T47D (cell line): ENCODE results near the gene PRPH.
A peak's percentile ranks its signal among the peaks of the same experiment; 100 is the strongest.
"Not testable (repeated sequence)": the region's sequence is repeated elsewhere in the genome, so short reads cannot be mapped to it uniquely, and the experiment has no call there.

Source experiments
- DNase-seq, 2 experiments: peaks; one replicate each; pipeline versions ENCODE4 v3.0.0 to v3.0.0-alpha.2; 2011 to 2012; ENCODE audit warnings: low read depth in 1 of 2, low spot score in 1 of 2
- JUND ChIP-seq: IDR thresholded peaks from 2 replicates; pipeline ENCODE4 v1.6.1; 2012; ENCODE audit warnings: low read depth
- in situ Hi-C: cut with HindIII; loops from 2 replicates; pipeline ENCODE4 v1.10.0; 2016; ENCODE audit warnings: low sequenced_read_pairs, low pct_unique_long_range_greater_than_20kb

The PRPH gene

DNA sequence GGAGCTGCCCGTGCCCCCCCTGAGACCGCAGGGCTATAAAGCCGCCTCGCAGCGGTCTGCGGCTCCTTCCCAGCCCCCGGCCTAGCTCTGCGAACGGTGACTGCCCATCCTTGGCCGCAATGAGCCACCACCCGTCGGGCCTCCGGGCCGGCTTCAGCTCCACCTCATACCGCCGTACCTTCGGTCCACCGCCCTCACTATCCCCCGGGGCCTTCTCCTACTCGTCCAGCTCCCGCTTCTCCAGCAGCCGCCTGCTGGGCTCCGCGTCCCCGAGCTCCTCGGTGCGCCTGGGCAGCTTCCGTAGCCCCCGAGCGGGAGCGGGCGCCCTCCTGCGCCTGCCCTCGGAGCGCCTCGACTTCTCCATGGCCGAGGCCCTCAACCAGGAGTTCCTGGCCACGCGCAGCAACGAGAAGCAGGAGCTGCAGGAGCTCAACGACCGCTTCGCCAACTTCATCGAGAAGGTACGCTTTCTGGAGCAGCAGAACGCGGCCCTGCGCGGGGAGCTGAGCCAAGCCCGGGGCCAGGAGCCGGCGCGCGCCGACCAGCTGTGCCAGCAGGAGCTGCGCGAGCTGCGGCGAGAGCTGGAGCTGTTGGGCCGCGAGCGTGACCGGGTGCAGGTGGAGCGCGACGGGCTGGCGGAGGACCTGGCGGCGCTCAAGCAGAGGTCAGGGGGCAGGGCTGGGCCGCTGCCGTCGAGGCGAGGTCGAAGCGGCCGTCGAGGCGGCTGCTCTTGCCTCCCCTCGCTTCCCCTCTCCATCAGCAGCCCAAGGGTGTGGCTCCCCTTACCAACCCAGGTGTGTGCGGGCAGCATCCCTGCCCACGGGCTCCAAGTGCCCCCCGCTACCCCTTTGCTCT, at the start of gene PRPH:
Gene PRPH (plus strand): TSS at position 66 of the 855 bp plus-strand sequence. CDS start 54 bp downstream, at position 120.
- DNase-seq = no peak
- no peak for TF ChIP-seq JUND

DNA sequence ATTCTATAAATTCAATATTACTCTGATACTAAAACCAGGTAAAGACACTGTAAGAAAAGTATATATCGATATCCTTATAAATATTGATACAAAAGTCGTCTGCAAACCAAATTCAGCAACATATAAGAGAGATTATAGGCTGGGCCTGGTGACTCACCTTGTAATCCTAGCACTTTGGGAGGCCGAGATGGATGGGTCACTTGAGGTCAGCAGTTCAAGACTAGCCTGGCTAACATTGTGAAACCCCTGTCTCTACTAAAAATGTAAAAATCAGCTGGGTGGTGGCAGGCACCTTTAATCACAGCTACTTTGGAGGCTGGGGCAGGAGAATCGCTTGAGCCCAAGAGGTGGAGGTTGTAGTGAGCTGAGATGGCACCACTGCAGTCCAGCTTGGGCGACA, 43.6 kb upstream of the PRPH start:
- TF ChIP-seq JUND = no peak
- in situ Hi-C loops = no loop called here
- no peak for DNase-seq

More for the DNA sequence above, at the start of gene PRPH:
- in situ Hi-C loops = no loop called here

DNA sequence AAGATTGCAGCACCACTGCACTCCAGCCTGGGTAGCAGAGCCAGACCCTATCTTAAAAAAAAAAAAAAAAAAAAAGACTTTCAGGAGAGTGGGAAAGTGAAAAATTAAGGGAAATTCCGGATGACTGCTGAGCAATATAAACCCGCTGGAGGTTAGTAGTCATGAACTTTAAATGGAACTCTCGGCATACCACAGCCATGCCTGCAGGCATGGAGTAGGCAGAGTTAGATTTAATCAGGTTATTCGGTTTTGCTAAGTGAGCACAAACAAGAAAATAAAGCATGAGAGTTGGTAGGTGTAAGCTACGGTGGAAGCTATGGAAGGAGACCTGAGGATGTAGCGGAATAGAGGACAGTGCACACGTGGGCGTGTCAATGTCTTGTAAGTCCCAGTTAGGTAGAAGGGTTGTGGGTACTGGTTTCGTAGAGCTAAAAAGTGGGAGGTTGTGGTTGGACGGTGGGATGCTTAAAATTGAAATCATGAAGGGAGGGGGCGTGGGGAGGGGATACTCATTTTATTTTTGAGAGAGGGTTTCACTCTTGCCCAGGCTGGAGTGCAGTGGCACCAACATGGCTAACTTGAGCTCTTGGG, 41.8 kb upstream of the PRPH start:
- in situ Hi-C loops = no loop called here
- no peak for TF ChIP-seq JUND

DNA sequence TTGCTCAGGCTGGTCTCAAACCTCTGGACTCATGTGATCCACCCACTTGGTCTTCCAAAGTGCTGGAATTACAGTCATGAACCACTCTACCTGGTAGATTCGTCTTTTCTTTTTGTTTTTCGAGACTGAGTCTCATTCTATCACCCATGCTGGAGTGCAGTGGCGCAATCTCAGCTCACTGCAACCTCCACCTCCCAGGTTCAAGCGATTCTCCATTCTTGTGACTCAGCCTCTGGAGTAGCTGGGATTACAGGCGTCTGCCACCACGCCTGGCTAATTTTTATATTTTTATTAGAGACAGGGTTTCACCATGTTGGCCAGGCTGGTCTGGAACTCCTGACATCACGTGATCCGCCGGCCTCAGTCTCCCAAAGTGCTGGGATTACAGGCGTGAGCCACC, 39.5 kb upstream of the PRPH start:
- in situ Hi-C loops, DNase-seq: not testable (repeated sequence)

More for the DNA sequence above, 41.8 kb upstream of the PRPH start:
- peak; percentile 75 to 90 for DNase-seq

DNA sequence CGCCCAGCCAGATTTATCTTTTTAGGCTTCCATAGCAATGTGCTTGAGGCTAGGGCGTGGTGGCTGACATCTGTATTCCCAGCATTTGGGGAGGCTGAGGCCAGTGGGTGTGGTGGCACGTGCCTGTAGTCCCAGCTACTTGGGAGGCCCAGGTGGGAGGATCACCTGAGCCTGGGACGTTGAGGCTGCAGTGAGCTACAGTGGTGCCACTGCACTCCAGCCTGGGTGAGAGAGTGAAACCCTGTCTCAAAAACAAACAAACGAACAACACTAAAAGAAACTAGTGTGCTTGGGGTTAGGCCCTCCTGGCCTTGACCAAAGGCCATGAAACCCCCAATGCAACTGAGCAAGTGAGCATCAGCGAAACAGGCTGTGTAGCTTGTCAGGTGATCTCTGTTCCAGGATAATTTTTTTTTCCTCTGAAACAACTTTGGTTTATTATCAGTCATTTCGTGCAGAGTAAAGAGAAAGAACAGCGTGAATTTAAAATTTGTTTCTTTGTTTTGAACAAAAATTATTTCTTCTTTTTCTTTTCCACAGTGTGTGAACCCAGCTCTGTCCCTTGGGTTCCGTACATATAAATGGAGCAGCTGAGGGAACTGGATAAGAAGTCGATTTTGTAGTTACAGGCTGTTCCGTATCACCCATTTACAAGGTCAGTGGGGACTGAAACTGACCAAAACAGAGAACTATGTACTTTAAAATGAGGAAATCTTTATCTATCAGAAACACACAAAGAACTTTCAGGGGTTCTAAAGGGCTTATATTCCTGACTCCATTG, 38.9 kb upstream of the PRPH start:
- in situ Hi-C loops = no loop called here
- DNase-seq = no peak
- no peak for TF ChIP-seq JUND

DNA sequence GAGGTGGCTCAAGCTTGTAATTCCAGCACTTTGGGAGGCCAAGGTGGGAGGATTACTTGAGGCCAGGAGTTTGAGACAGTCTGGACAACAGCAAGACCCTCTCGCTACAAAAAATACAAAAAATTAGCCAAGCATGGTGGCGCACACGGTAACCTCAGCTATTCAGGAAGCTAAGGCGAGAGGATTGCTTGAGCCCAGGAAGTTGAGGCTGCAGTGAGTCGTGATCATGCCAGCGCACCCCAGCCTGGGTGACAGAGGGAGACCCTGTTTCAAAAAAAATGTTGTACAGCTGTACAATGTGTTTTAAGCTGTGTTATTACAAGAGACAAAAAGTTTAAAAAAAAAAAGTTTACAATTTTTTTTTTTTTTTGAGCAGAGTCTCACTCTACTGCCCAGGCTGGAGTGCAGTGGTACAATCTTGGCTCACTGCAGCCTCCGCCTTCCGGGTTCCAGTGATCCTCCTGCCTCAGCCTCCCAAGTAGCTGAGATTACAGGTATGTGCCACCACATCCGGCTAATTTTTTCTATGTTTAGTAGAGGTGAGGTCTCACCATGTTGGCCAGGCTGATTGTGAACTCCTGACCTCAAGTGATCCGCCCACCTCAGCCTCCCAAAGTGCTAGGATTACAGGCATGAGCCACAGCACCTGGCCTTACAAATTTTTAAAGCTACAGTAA, 37.3 kb upstream of the PRPH start:
- in situ Hi-C loops, DNase-seq: not testable (repeated sequence)

DNA sequence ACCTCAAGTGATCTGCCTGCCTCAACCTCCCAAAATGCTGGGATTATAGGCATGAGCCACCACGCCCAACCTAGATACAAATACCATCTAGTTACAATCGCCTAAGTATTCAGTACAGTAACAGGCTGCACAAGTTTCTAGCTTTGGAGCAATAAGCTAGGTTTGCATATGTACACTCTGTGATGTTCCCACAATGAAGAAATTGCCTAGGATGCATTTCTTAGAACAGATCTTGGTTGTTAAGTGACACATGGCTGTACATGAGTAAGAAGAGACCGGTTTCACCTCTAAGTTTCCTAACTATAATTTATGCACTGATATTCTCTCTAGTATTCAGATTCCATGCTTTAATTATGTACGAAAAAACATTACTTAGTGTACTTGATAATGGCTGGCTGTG, 35.5 kb upstream of the PRPH start:
- TF ChIP-seq JUND = no peak
- in situ Hi-C loops = no loop called here
- no peak for DNase-seq

DNA sequence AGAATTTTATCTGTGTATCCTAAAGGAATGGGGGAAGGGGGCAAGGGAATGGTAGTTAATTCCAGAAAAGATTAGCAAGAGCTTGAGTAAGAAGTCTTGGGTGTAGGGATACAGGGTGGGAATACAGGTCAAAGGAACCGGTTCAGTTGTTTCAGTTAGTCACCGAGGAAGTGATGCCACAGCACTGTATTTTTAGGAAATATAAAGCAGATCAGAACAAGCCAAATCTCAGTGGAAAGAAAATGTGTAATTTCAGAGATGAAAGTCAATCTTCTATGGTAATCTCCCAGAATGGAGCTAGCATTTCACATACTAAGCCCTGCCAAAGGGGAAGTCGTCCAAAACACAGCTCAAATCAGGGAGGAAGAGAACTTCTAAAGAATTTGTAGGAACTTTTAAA, 34.8 kb upstream of the PRPH start:
- in situ Hi-C loops = no loop called here
- no peak for TF ChIP-seq JUND
- DNase-seq = no peak

DNA sequence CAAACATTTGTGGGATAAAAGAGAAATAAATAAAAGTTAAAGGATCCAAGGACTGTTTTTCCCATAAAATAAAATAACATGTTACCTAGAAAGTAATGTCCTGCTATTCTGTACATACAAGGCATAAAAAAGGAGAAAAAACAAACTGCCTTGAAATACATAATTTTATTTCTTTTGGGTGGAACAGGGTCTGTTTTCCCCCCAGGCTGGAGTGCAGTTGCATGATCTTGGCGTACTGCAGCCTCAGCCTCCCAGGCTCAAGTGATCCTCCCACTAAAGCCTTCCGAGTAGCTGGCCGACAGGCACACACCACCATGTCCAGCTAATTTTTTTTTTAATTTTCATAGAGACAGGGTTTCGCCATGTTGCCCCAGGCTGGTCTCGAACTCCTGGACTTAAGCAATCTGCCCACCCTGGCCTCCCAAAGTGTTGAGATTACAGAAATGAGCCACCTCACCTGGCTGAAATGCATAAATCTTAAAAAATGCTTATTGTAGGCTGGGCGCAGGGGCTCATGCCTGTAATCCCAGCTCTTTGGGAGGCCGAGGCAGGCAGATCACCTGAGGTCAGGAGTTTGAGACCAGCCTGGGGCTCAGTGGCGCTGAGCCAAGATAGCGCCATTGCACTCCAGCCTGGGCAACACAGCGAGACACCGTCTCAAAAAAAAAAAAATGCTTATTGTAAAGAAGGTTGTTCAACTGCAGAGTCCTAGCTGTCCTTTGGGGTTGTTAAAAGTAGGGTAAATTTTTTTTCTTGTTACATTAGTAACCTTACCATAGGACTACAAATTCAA, 34.2 kb upstream of the PRPH start:
- no peak for TF ChIP-seq JUND
- DNase-seq = no peak
- in situ Hi-C loops = no loop called here

DNA sequence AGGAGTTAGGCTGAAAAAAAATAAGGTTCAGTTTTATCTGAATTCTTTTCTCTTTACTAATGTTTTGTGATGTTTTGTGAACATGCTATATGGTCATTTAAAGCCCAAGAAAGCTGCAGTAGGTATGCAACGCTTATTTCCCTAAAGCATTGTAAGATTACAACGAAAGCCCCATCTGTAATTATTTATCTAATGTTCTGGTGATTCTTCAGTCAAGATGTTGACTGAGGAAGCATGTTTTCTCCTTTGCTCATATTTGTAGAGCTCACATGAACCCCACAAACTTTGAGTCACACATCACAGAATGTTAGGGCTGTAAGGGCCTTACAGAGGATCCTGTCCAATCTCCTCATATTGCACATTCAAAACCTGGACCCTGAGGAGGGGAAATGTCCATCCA, 33.2 kb upstream of the PRPH start:
- in situ Hi-C loops = no loop called here
- DNase-seq = no peak
- TF ChIP-seq JUND = no peak

DNA sequence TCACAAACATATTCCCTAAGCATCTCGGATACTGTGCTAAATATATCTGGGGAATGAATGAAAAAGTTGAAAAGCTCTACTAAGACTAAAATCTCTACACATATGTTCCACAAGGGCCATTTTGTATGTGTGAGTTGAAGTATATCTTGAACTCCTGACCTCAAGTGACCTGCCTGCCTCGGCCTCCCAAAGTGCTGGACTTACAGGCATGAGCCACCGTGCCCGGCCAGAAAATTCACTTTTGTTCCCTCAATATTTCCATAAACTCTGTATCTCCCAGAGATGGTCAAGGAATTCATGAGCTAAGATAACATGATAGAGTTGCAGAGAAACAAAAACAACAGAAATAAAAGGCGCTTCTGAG, 31.6 kb upstream of the PRPH start:
- in situ Hi-C loops = no loop called here
- no peak for DNase-seq
- TF ChIP-seq JUND = no peak

DNA sequence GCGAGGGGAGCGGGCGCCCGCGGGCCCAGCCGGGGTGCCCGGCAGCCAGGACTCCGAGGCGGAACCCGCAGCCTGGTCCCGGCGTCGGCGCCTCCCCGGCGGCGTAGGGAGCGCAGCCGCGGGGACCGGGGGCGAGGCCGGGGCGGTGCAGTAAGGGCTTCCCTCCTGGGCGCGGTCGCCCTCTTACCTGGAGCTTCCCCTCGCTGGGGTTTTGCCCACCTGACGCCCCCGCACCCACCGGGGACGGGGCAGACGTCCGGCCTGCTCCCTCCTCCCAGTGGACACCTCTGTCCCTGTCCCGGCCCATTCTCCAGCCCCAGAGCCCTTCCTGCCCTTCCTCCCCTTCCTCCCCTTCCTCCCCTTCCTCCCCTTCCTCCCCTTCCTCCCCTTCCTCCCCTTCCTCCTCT, 30.5 kb upstream of the PRPH start:
- TF ChIP-seq JUND = no peak
- in situ Hi-C loops = no loop called here
- DNase-seq = no peak
